Dermis microvascular lymphatic vessel endothelial cell (primary cell): ENCODE measurements around the gene ANKRD18A. TPM values are rescaled to one million over a fixed set of nuclear protein-coding genes. Genes with fewer than 3 reads are reported as not detected.
"Not testable (repeated sequence)": the region's sequence is repeated elsewhere in the genome, so short reads cannot be mapped to it uniquely, and the experiment has no call there.

ENCODE experiments used
- DNase-seq, 2 donors: peaks; one replicate each; pipeline versions ENCODE4 v3.0.0 to v3.0.0-alpha.2; 2010; ENCODE audit warnings: low read depth in 2 of 2
- total RNA-seq: library from RNA; depleted of rRNA; stranded (reverse); fragments of >200 nt; gene quantifications from 2 replicates; pipeline ENCODE4 v1.2.1, GENCODE V29; 2014

The ANKRD18A gene
- total RNA-seq, 1 donor from 2014 or later: not detected

- DNase-seq: no peak
These were observed 9.1 kb upstream of the ANKRD18A start for GRCh38 chr9:38629511-38629910.

- no peak for DNase-seq
These were observed 5.6 kb upstream of the ANKRD18A start for GRCh38 chr9:38626006-38626405.

- no peak for DNase-seq
These were observed 2.6 kb upstream of the ANKRD18A start for GRCh38 chr9:38622951-38623350.

GRCh38 chr9:38622288-38622674 lies 1.9 kb upstream of the ANKRD18A start:
- DNase-seq: no peak

- no peak for DNase-seq
These were observed 1.3 kb upstream of the ANKRD18A start for GRCh38 chr9:38621434-38622287.

- no peak for DNase-seq
These were observed 594 bp downstream of the ANKRD18A start for GRCh38 chr9:38619556-38620447.

GRCh38 chr9:38598029-38598745 lies 22.2 kb downstream of the ANKRD18A start:
- DNase-seq: not testable (repeated sequence)

- DNase-seq: not testable (repeated sequence)
These were observed 25.3 kb downstream of the ANKRD18A start for GRCh38 chr9:38595117-38595516.

- DNase-seq: not testable (repeated sequence)
These were observed 28.9 kb downstream of the ANKRD18A start for GRCh38 chr9:38591346-38592063.

GRCh38 chr9:38583765-38584164 lies 36.6 kb downstream of the ANKRD18A start:
- not testable (repeated sequence) for DNase-seq

- not testable (repeated sequence) for DNase-seq
These were observed 40.3 kb downstream of the ANKRD18A start for GRCh38 chr9:38580112-38580511.

GRCh38 chr9:38576181-38576580 lies 44.2 kb downstream of the ANKRD18A start:
- not testable (repeated sequence) for DNase-seq

GRCh38 chr9:38566048-38566447 lies 54.3 kb downstream of the ANKRD18A start:
- DNase-seq: not testable (repeated sequence)

GRCh38 chr9:38565178-38565577 lies 55.2 kb downstream of the ANKRD18A start:
- DNase-seq: not testable (repeated sequence)

- not testable (repeated sequence) for DNase-seq
These were observed 56.5 kb downstream of the ANKRD18A start for GRCh38 chr9:38563911-38564310.

- DNase-seq: not testable (repeated sequence)
These were observed 59.3 kb downstream of the ANKRD18A start for GRCh38 chr9:38561134-38561533.

GRCh38 chr9:38559172-38559571 lies 61.2 kb downstream of the ANKRD18A start:
- not testable (repeated sequence) for DNase-seq

GRCh38 chr9:38557746-38558145 lies 62.6 kb downstream of the ANKRD18A start:
- not testable (repeated sequence) for DNase-seq

GRCh38 chr9:38554966-38555365 lies 65.4 kb downstream of the ANKRD18A start:
- not testable (repeated sequence) for DNase-seq

GRCh38 chr9:38553019-38553418 lies 67.4 kb downstream of the ANKRD18A start:
- DNase-seq: not testable (repeated sequence)
